ENCODE data around the gene RNF130.
"Not testable (repeated sequence)": the region's sequence is repeated elsewhere in the genome, so short reads cannot be mapped to it uniquely, and the experiment has no call there.

The RNF130 gene

GRCh38 chr5:179974246-179974945 is 97.2 kb downstream of the RNF130 start:
- DNase-seq (ENCODE audit: low read depth), result no peak

- no peak for DNase-seq (ENCODE audit: low read depth)
Observed at GRCh38 chr5:179973391-179973790, 98.2 kb downstream of the RNF130 start.

GRCh38 chr5:179969110-179969509 is 102.4 kb downstream of the RNF130 start:
- no peak for DNase-seq (ENCODE audit: low read depth)

GRCh38 chr5:179967489-179967888 is 104.1 kb downstream of the RNF130 start:
- DNase-seq (ENCODE audit: low read depth), result no peak

- DNase-seq (ENCODE audit: low read depth), result no peak
Observed at GRCh38 chr5:179964015-179964414, 107.5 kb downstream of the RNF130 start.

- DNase-seq (ENCODE audit: low read depth), result no peak
Observed at GRCh38 chr5:179963375-179963774, 108.2 kb downstream of the RNF130 start.

- DNase-seq (ENCODE audit: low read depth), result no peak
Observed at GRCh38 chr5:179960204-179960831, 111.2 kb downstream of the RNF130 start.

- DNase-seq (ENCODE audit: low read depth), result no peak
Observed at GRCh38 chr5:179959641-179960040, 111.9 kb downstream of the RNF130 start.

GRCh38 chr5:179959118-179959517 is 112.4 kb downstream of the RNF130 start:
- DNase-seq (ENCODE audit: low read depth), result not testable (repeated sequence)

GRCh38 chr5:179955630-179956029 is 115.9 kb downstream of the RNF130 start:
- no peak for DNase-seq (ENCODE audit: low read depth)

GRCh38 chr5:179955062-179955461 is 116.5 kb downstream of the RNF130 start:
- DNase-seq (ENCODE audit: low read depth), result no peak

GRCh38 chr5:179954434-179954833 is 117.1 kb downstream of the RNF130 start:
- DNase-seq (ENCODE audit: low read depth), result no peak

- no peak for DNase-seq (ENCODE audit: low read depth)
Observed at GRCh38 chr5:179953987-179954386, 117.6 kb downstream of the RNF130 start.

GRCh38 chr5:179936976-179937681 is 134.4 kb downstream of the RNF130 start:
- DNase-seq (ENCODE audit: low read depth), result no peak

- DNase-seq (ENCODE audit: low read depth), result no peak
Observed at GRCh38 chr5:179930788-179931473, 140.6 kb downstream of the RNF130 start.

GRCh38 chr5:179927824-179928223 is 143.7 kb downstream of the RNF130 start:
- no peak for DNase-seq (ENCODE audit: low read depth)

- no peak for DNase-seq (ENCODE audit: low read depth)
Observed at GRCh38 chr5:179926657-179927056, 144.9 kb downstream of the RNF130 start.

GRCh38 chr5:179923436-179923835 is 148.1 kb downstream of the RNF130 start:
- no peak for DNase-seq (ENCODE audit: low read depth)

GRCh38 chr5:179920175-179920574 is 151.4 kb downstream of the RNF130 start:
- no peak for DNase-seq (ENCODE audit: low read depth)

GRCh38 chr5:179919487-179920060 is 152.0 kb downstream of the RNF130 start:
- DNase-seq (ENCODE audit: low read depth), result no peak

- no peak for DNase-seq (ENCODE audit: low read depth)
Observed at GRCh38 chr5:179918742-179919486, 152.6 kb downstream of the RNF130 start.

GRCh38 chr5:179916523-179916922 is 155.0 kb downstream of the RNF130 start:
- DNase-seq (ENCODE audit: low read depth), result no peak

All from CMK (cell line).